Germinal center (tissue), 1 donor: ENCODE results near the gene F9.
"Not testable (repeated sequence)": the region's sequence is repeated elsewhere in the genome, so short reads cannot be mapped to it uniquely, and the experiment has no call there.

Source experiments
- DNase-seq: peaks from one replicate; pipeline ENCODE4 v3.0.0; 2012; ENCODE audit warnings: mixed read lengths, low spot score

Gene F9

DNA sequence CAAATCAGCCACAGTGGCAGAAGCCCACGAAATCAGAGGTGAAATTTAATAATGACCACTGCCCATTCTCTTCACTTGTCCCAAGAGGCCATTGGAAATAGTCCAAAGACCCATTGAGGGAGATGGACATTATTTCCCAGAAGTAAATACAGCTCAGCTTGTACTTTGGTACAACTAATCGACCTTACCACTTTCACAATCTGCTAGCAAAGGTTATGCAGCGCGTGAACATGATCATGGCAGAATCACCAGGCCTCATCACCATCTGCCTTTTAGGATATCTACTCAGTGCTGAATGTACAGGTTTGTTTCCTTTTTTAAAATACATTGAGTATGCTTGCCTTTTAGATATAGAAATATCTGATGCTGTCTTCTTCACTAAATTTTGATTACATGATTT, at the start of gene F9:
Gene F9 (plus strand): TSS at position 190 of the 400 bp plus-strand sequence. CDS start 26 bp downstream, at position 216.
- no peak for DNase-seq

DNA sequence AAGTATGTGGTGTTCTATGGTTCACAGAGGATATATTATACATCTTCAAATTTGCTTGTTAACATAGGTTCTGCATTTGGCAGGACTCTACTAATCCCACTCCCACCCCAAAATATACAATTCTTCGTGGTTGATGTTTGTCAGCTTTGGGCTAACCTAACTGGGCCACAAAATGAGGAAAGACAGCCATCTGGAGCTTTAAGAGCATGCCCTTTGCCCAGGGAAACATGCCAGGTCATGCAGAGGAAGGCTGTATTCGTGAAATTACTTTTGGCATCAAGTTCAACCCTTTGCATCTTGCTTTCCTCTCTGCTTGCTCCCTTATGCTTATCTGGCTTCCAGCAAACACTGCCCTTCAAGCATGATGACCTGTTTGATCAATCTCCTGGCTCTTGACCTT, 46.8 kb upstream of the F9 start:
- no peak for DNase-seq

DNA sequence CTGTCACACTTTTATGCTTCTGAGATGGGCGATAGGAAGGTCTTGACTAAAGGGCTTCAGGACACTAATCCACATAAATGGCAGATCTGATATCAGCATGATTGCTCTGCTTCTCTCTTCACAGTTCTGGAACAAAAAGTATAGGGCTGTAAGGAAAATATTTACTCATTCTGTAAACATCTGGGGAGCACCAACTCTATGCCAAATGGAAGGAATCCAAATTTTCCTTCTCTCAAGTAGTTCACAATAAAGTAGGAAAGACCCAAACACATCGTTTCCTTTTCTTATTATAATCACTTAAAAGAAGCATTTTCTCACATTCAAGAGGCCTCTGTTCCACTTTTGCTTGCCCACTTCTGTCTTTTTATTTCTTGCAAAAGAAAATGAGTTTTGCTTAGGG, 45.9 kb upstream of the F9 start:
- no peak for DNase-seq

DNA sequence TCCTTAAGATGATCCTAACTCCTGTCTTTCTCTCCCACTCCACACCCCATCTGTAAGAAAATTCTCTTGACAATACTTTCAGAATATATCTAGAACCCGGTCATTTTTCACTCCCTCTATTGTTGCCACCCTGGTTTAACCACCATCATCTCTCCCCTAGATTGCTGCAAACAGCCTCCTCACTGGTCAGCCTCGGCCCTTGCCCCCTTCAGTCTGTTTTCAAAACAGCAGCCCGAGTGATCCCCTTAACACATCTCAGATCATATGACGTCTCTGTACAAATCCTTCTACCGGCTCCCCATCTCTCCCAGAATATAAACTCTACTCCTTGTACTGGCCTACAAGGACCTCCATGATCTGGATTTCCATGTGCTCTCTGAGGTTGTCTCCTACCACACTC, 35.2 kb upstream of the F9 start:
- DNase-seq, result no peak

DNA sequence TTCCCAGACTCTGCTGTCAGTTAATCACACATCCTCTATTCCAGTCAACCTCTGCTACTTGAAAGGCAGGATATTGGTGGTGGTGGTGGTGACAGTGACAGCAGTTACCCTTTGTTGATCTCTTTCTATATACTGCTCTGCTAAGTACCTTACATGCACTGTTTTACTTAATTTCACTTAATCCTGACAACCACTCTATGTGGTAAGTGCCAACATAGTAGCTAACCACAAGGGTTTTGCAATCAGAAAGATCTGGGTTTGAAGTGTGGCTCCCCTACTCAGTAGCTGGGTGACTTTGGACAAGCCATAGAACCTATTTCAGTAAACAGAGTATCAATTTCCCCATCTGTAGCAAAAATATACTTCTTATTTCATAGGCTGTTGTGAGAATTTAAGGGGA, 24.2 kb upstream of the F9 start:
- no peak for DNase-seq

DNA sequence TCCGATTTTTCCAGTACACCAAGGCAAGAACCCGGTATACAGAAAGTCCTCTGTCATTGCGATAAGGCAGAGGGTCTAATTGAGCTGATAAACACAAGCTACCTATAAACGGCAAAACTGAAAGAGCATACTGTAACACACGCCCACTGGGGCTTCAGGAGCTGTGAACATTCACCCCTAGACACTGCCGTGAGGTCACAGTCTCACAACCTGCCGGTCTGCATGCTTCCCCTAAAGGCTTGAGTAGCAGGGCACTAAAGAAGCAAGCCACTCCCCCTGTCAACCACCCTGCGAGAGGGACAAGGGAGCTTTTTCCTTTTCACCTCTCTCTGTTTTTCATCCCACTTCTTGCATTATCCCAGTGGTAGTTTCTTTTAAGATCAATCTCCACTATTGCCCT, 22.4 kb upstream of the F9 start:
- no peak for DNase-seq

DNA sequence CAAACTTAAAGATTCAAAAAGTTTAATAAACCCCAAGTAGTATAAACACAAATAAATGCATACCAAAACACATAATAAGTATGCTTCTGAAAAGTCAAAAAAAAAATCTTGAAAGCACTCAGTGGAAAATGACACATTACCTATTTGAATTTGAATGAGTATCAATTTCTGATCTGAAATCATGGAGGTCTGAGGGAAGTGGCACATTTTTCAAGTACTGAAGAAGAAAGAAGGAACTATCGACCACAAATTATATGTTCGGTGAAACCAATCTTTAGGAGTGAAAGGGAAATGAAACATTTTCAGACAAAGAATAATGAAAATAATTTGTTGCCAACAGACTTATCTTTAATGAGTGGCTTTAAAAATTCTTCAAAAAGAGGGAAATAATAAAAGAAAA, 12.1 kb upstream of the F9 start:
- no peak for DNase-seq

DNA sequence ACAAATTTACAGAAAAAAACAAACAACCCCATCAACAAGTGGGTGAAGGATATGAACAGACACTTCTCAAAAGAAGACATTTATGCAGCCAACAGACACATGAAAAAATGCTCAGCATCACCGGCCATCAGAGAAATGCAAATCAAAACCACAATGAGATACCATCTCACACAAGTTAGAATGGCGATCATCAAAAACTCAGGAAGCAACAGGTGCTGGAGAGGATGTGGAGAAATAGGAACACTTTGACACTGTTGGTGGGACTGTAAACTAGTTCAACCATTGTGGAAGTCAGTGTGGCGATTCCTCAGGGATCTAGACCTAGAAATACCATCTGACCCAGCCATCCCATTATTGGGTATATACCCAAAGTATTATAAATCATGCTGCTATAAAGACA, 1.7 kb upstream of the F9 start:
- DNase-seq, result not testable (repeated sequence)

DNA sequence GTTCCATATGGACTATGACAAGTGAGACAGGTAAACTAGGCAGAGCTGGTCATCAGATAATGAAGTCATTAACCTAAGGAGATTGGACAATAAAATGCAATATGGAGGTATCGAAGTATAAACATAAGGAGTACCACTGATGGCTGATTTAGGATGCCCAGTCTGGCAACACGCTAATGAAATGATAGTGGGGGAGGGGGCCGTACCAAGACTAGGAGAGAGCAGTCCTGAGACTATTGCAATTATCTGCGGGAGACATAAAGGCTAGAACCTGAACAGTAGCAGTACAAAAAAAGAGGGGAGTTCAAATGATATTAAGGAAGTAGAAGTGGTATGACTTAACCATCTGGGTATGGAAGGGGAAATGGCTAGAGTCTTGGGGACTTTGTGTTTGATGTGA, 2.3 kb downstream of the F9 start:
- no peak for DNase-seq

DNA sequence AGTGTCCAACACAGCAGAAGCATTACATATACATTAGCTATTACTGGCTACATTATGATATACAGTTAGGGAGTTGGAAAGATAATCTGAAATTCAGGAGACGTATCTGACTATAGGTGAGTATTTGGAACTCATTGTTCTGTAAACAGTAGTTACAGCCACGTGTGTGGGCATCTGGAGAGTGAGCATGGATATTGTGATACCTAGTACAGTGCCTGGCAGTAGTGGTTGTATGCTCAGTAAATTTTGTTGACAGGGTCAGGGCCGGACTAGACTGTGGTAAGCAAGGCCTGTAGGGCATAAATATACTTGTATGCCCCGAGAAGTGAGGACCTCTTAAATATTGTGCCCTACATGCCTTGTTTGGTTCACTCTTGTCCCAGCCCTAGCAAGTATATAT, 2.9 kb downstream of the F9 start:
- no peak for DNase-seq

DNA sequence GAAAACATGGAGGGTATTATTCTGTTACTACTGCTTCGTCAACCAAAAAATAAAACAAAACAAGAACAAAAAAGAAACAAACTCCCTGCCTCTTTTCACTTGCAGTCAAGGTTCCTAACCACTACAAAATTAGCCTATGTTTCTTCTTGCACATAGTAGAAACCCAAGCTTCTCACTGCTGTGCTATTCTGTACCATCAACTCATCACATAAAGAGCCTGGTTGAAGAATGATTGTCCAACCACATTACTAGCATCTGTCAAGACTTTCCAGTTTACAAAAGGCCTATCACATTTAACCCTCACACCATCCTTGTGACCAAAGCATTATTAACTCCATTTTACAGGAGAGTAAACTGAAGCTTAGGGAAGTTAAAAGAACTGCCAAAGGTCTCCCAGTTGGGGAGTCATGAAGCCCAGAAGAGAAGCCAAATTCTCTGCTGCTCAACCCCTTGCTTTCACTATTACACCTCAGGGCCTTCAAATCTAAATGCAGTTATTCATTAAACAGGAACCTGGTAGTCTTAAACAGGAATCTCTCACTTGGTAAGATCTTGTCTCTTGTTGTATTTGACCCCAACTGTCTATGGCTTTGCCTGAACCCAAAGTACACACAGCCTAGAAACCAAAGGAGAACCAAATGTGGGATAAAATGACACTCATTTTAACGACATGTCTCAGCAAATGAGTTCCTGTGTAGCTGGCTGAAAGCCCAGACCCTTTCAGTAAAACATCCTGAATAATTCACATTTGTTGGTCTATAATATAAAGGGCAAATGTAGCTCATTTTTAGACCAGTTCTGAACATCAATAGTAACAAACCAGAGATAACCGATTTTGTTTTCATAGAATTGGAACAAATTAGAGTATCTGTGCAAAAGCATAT, 8.6 kb downstream of the F9 start:
- no peak for DNase-seq

DNA sequence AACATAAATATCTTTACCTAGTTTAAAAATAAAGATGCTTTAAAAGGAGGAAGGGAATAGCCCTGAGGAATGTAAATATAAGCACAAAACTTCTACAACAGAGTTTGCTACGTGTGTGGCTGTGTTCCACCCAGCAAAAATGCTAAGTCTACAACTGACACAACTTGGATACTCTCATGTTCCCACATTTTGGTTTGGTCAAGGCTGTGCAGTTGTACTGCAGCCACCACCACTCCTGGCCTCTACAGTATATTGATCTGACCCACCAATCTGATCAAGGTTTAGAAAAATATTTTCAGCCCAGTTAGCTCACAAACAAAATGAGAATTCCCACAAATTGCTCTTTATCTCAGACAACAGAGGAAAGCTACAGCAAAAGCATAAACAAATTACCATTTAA, 12.1 kb downstream of the F9 start:
- no peak for DNase-seq

DNA sequence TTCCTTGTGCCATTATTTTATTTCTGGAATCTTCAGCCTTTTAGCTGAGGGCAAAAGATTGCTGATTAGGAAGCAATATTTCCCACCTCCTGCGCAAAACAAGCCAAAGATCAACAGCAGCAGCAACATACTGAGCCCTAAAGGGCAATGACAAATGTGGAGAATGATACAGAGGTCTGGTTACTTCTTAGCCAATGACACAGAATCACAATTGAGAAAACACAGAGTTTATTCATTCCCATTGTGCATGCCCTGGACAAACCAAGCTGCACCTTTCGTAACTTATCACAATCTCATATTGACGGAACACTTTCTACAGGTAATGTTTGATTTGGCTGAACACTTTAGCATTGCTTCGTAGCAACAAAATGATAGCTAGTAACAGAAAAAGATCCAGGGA, 13.4 kb downstream of the F9 start:
- no peak for DNase-seq

DNA sequence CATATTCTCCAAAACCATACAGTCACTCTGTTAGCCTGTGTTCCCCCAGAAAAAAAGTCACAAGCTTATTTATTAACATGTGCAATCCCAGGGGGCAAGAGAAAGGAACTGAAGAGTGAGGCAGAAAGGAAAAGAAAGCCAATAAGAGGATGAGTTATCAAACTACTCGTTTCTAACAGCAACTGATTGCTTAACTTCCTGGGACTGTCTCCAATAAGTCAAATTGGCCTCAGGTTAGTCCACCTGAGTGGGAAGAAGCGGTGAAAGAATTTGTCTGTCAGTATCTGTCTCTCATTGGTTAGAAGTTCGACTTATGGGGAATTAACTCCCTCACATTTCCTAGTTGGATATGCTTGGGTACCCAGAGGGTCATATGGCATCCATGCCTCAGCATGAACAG, 14.1 kb downstream of the F9 start:
- no peak for DNase-seq

DNA sequence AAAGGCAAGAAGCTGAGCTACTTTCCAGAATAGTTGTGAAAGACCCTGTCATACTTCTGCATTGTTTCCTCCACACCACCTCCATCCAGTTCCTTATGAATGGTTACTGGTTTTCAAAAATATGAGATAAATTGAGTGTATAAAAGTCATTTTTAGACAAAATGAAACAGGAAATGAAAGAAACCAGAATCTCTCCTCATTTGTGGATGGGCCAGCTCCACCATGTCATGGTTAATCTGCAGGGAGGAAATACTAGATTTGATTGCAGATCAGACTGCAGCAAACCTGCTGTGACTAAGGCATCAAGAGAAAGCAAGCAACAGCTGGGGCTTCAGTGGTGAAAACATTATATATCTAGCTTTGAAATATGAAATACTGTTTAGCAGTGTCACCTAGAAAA, 23.8 kb downstream of the F9 start:
- peak; percentile 12 for DNase-seq

DNA sequence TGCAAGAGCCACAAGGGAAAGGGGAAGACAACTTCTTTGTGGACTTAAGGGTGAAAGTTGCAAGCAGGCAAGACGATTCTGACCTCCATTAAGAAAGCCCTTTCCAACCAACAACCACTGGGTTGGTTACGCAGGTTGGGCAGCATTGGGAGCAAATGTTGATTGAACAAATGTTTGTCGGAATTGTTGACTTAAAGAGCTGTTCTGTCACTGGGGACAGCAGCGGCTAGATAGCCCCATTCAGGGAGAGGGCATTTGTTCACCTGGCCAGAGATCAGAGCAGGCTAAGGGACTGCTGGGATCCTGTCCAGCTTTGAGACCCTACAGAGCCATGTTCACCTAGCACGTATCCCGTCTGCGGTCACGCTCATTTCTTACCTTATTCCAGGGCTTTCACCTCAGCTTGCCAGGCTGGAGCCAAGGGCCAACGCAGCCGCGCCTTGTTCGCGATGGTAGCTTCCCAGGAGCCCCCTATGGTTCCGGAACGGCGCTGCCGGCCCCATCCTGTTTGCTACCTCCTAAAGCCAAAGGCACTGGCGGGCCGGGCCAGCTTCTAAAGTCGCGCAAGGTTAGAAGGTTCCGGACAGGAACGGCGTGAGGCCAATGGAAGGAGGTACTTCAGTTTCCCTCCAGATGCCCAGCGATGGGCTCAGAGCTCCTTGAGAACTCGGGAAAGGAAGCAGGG, 24.6 kb downstream of the F9 start:
- no peak for DNase-seq

DNA sequence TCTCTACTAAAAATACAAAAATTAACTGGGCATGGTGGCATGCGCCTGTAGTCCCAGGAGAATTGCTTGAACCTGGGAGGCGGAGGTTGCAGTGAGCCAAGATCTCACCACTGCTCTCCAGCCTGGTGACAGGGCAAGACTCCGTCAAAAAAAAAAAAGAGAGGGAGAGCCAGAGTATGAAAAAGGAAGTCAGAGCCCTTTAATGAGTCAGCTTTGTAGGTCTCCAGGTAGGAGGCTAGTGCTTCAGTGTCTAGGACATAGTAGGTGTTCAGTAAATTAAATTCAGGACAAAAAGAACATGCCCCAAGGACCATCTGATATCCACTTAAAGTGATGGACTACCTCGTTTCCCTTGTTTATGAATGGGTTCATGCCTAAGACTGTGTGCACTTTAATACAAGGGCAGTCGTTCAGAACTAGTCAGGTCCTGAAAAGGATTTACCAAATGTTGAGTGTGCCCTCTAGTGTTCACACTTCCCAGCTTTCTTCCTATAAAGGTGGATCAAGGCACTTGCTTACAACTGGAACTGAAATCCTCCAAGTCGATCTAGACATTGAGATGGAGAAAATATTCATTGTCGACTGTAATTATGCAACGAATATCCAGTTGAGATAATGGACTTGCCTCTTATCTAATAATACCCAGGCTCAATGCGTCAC, 29.0 kb downstream of the F9 start:
- peak; percentile 4 for DNase-seq

DNA sequence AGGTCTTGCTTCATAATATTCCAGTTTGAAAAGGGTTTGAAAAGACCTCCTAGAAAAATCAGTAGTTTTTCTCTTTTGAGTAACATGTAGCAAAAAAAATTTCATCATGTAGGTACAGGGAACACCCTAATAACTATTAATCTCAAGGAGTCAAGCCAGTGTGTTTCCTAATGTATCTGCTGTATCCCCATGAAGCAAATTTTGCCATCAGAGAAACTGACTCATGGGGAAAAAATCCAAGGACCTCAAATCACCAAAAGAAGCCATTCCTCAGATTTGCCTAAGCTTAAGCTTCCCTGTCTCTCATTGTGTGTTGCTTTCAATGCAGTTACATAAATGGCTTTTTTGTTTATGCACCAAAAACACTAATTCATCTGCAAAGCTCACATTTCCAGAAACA, 29.7 kb downstream of the F9 start:
- no peak for DNase-seq

DNA sequence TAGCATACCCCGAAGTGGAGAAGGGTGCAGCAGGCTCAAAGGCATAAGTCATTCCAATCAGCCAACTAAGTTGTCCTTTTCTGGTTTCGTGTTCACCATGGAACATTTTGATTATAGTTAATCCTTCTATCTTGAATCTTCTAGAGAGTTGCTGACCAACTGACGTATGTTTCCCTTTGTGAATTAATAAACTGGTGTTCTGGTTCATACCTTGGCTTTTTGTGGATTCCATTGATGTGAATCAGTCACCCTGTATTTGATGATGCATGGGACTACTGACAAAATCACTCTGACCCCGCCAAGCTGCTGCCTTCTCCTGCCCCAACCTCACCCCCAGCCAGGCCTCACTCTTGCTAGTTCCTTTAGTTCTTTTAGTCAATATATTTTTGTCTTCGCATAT, 32.7 kb downstream of the F9 start:
- no peak for DNase-seq

DNA sequence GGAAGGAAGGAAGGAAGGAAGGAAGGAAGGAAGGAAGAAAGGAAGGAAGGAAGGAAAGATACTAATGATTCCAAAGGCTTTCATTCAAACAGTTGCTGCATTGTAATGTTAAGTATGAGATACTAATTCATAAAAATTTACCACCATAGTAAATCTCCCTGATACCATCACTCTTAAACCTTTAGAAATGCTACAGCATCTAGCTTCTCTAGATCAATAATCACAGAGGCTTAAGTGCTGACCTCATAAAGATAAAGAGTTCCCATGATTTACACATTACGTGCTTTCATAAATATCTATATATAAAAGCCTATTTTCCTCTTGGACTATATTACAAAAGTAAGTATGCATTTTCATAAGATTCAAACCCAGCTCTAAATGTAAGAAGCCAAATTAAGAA, 36.4 kb downstream of the F9 start:
- DNase-seq, result no peak

DNA sequence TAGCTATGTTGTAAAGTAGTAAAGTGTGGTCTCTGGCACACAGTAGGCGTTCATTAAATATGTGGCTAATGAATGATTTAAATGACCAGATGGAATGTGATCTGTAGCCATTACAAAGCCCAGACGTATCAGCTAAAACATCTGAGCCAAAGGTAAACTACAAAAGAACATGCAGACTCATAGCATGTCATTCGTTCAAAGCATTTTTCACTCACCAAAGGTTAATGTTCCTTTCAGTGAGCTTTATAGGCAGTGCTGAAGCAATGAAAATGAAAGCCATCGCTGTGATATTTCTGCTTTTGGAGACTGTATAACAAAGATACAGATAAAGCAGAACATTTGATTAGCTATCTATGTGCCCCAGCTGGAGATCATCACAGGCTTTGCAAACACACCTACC, 50.5 kb downstream of the F9 start:
- DNase-seq, result no peak

DNA sequence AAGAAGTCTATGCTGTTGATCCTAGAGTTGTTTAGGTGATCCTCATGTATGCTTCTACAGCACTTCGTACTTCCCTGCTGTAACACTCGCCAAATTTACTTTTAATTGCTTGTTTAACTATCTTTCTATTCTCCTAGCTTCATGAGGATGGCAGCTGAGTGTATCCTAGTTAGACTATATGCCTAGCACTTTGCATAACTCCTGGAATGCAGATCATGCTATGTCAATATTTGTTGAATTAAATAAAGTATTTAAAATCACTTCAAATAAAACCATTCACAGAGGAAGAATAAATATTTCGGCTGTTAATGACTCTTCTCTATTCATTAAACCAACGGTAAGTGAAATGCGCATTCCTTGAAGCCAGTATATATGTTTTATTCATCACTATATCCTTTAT, 55.1 kb downstream of the F9 start:
- no peak for DNase-seq

DNA sequence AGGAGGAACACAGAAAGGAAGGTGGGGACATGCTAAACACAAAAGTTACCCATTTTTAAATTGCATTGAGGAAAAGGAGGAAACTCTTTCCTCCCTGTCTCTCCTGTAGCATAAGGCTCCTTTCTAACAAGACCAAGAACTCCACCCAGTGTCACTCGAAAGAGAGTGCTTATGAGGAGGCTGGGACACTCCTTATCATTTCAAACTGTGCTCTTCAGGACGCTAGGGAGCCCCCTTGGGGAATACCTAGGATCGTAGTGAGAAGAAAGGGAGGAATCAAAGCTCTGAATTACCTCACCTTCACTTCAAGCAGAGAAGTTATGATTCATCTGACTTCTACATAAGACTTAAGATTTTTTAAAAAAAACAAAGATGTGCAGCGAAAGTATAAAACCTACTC, 65.5 kb downstream of the F9 start:
- no peak for DNase-seq
